ENCODE data around the gene MLC1.

DNA sequence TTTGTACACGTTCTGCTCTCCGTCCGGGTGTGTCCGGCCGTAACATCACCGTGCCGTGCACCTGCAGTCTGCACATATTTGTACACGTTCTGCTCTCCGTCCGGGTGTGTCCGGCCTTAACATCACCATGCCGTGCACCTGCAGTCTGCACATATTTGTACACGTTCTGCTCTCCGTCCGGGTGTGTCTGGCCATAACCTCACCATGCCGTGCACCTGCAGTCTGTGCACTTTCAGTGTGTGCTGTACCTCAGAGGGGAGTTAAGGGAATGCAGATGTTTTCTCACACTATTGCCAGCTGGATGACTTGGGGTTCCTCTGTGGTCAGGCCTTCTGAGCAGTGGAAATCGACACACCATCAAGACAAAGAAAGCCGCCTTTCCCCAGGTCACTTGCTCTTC, 31.4 kb downstream of the MLC1 start:
- TF ChIP-seq POLR2A (IDR thresholded peaks at IDR 0.05; ENCODE audit: low read length) (no peak), GATA1 (IDR thresholded peaks at IDR 0.05; ENCODE audit: low read depth, low read length) (no peak)

Data from erythroblast (primary cell).